SK-N-SH treated with all-trans-retinoic acid at 6 μM for 48 hours (cell line): Measurements from ENCODE around the gene SCAPER.
"Not testable (repeated sequence)": the region's sequence is repeated elsewhere in the genome, so short reads cannot be mapped to it uniquely, and the experiment has no call there.

Source experiments
- ATAC-seq: fragments of 200-7000 bp; cut with Tn5 transposase; 3 replicates; pipeline ENCODE4 v1.9.1; 2020; ENCODE audit warnings: mild to moderate bottlenecking, moderate library complexity
- BACH2 ChIP-seq: fragments of 250-450 bp; sonication (Bioruptor Pico); IDR thresholded peaks from 2 replicates; pipeline ENCODE4 v1.9.0; 2021; ENCODE audit warnings: mild to moderate bottlenecking, borderline replicate concordance
- CREB5 ChIP-seq: fragments of 250-450 bp; sonication (Bioruptor Pico); IDR thresholded peaks from 2 replicates; pipeline ENCODE4 v1.5.1; 2020; ENCODE audit warnings: low read depth, mild to moderate bottlenecking, moderate library complexity
- CSDC2 ChIP-seq: fragments of 250-450 bp; sonication (Bioruptor Pico); IDR thresholded peaks from 2 replicates; pipeline ENCODE4 v1.5.0; 2020; ENCODE audit warnings: mild to moderate bottlenecking, moderate library complexity
- CSRNP3 ChIP-seq: fragments of 250-450 bp; sonication (Bioruptor Pico); IDR thresholded peaks from 2 replicates; pipeline ENCODE4 v1.5.1; 2021; ENCODE audit warnings: mild to moderate bottlenecking, moderate library complexity
- ESRRG ChIP-seq: fragments of 250-450 bp; sonication (Bioruptor Pico); IDR thresholded peaks from 2 replicates; pipeline ENCODE4 v1.6.1; 2021; ENCODE audit warnings: mild to moderate bottlenecking
- GLIS3 ChIP-seq: fragments of 250-450 bp; sonication (Bioruptor Pico); IDR thresholded peaks from 2 replicates; pipeline ENCODE4 v1.5.0; 2020; ENCODE audit warnings: mild to moderate bottlenecking, moderate library complexity
- ISL1 ChIP-seq: fragments of 250-450 bp; sonication (Bioruptor Pico); IDR thresholded peaks from 2 replicates; pipeline ENCODE4 v2.1.2; 2022; ENCODE audit warnings: mild to moderate bottlenecking, moderate library complexity
- OSR1 ChIP-seq: fragments of 250-450 bp; sonication (Bioruptor Pico); IDR thresholded peaks from 2 replicates; pipeline ENCODE4 v1.8.0; 2022; ENCODE audit warnings: moderate library complexity, mild to moderate bottlenecking, inconsistent platforms
- PATZ1 ChIP-seq: fragments of 250-450 bp; sonication (Bioruptor Pico); IDR thresholded peaks from 2 replicates; pipeline ENCODE4 v1.8.0; 2020; ENCODE audit warnings: mild to moderate bottlenecking, moderate library complexity, borderline replicate concordance
- POU6F1 ChIP-seq: fragments of 250-450 bp; sonication (Bioruptor Pico); IDR thresholded peaks from 2 replicates; pipeline ENCODE4 v1.8.0; 2021; ENCODE audit warnings: low read depth, mild to moderate bottlenecking, moderate library complexity, borderline replicate concordance
- RARB ChIP-seq: fragments of 250-450 bp; sonication (Bioruptor Pico); IDR thresholded peaks from 2 replicates; pipeline ENCODE4 v1.8.0; 2021; ENCODE audit warnings: mild to moderate bottlenecking, moderate library complexity
- SNAI2 ChIP-seq: fragments of 250-450 bp; sonication (Bioruptor Pico); IDR thresholded peaks from 2 replicates; pipeline ENCODE4 v1.5.0; 2020; ENCODE audit warnings: mild to moderate bottlenecking, moderate library complexity
- TCF4 ChIP-seq: fragments of 250-450 bp; sonication (Bioruptor Pico); IDR thresholded peaks from 2 replicates; pipeline ENCODE4 v1.8.0; 2021; ENCODE audit warnings: mild to moderate bottlenecking, moderate library complexity, borderline replicate concordance
- TOX ChIP-seq: fragments of 250-450 bp; sonication (Bioruptor Pico); IDR thresholded peaks from 2 replicates; pipeline ENCODE4 v1.8.0; 2021; ENCODE audit warnings: mild to moderate bottlenecking, moderate library complexity, borderline replicate concordance
- TSHZ2 ChIP-seq: fragments of 250-450 bp; sonication (Bioruptor Pico); IDR thresholded peaks from 2 replicates; pipeline ENCODE4 v1.5.0; 2020; ENCODE audit warnings: mild to moderate bottlenecking, moderate library complexity
- ZC3H10 ChIP-seq: fragments of 250-450 bp; sonication (Bioruptor Pico); IDR thresholded peaks from 2 replicates; pipeline ENCODE4 v1.5.1; 2021; ENCODE audit warnings: mild to moderate bottlenecking, moderate library complexity
- ZFP3 ChIP-seq: fragments of 250-450 bp; sonication (Bioruptor Pico); IDR thresholded peaks from 2 replicates; pipeline ENCODE4 v1.5.0; 2020; ENCODE audit warnings: mild to moderate bottlenecking, moderate library complexity
- ZFP30 ChIP-seq: fragments of 450-650 bp; formaldehyde crosslinking; IDR thresholded peaks from 2 replicates; pipeline ENCODE4 v1.5.0; 2022; ENCODE audit warnings: mild to moderate bottlenecking, moderate library complexity
- ZNF565 ChIP-seq: fragments of 450-650 bp; formaldehyde crosslinking; conservative IDR thresholded peaks from 2 replicates; pipeline ENCODE4 v1.5.0; 2020; ENCODE audit warnings: low read depth, mild to moderate bottlenecking, moderate library complexity
- ZNF70 ChIP-seq: fragments of 450-650 bp; formaldehyde crosslinking; IDR thresholded peaks from 2 replicates; pipeline ENCODE4 v1.5.0; 2020; ENCODE audit warnings: mild to moderate bottlenecking, moderate library complexity
- ZNF8 ChIP-seq: fragments of 450-650 bp; formaldehyde crosslinking; IDR thresholded peaks from 2 replicates; pipeline ENCODE4 v1.5.0; 2020; ENCODE audit warnings: mild to moderate bottlenecking, moderate library complexity

SCAPER gene

DNA sequence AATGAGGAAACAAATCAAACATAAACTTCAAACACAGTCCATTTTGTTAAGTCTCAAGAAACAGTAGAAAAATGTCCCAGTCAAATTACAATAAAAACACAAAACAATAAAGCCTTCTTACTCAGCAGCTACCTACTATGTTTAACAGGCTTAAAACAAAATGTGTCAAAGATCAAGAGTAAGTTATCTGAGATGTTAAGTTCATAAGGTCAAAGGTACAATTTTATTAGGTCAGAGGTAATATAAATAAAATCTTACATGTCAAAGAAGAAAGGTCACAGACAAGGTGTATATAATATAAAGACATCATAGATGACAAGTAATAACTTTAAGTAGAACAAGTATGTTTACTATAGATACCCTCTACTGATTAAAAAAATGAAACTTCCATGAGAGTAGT is 208.3 kb downstream of the SCAPER start:
- no peak for ATAC-seq
- TF ChIP-seq BACH2 (CRISPR knock-in tag) (no peak), GLIS3 (CRISPR knock-in tag) (no peak), TCF4 (CRISPR knock-in tag) (no peak), CSRNP3 (CRISPR knock-in tag) (no peak), ZNF8 (CRISPR knock-in tag) (no peak), TOX (CRISPR knock-in tag) (no peak), SNAI2 (no peak), ZFP30 (CRISPR knock-in tag) (no peak), ZFP3 (CRISPR knock-in tag) (no peak)

DNA sequence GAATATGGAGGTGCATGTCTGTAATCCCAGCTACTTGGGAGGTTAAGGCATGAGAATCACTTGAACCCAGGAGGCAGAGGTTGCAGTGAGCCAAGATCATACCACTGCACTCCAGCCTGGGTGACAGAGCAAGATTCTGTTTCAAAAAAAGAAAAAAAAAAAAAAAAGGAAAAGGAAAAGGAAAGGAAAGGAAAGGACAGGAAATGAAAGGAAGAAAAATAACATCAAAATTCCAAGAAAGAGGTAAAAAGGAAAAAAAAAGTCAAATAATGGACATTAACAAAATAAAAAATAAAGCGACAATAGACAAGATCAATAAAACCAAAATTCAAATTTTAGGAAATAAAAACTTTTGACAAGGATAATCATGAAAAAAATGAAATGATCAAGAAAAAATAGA is 212.6 kb downstream of the SCAPER start:
- not testable (repeated sequence) for ATAC-seq

- not testable (repeated sequence) for ATAC-seq
These were observed 217.5 kb downstream of the SCAPER start for GRCh38 chr15:76687592-76687991.

DNA sequence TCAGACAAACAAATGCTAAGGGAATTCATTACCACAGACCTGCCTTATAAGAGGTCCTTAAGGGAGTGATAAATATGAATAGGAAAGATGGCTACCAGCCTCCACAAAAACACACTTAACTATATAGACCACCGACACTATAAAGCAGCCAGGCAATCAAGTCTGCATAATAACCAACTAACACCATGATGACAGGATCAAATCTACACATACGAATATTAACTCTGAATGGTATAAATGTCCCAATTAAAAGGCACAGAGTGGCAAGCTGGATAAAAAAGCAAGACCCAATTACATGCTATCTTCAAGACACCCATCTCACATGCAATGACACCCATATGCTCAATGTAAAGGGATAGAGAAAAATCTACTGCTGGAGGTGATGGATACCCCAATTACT is 221.1 kb downstream of the SCAPER start:
- no peak for ATAC-seq
- TF ChIP-seq ZFP3 (CRISPR knock-in tag) = no peak
- TF ChIP-seq TSHZ2 (CRISPR knock-in tag) = no peak
- TF ChIP-seq TCF4 (CRISPR knock-in tag) = no peak
- no peak for TF ChIP-seq ZC3H10
- TF ChIP-seq PATZ1 (CRISPR knock-in tag) = no peak
- TF ChIP-seq BACH2 (CRISPR knock-in tag) = no peak
- TF ChIP-seq POU6F1 (CRISPR knock-in tag) = no peak
- no peak for TF ChIP-seq CREB5 (CRISPR knock-in tag)
- TF ChIP-seq ZFP30 (CRISPR knock-in tag) = no peak
- TF ChIP-seq ZNF8 (CRISPR knock-in tag) = no peak
- no peak for TF ChIP-seq SNAI2
- no peak for TF ChIP-seq CSDC2
- no peak for TF ChIP-seq OSR1
- no peak for TF ChIP-seq RARB (CRISPR knock-in tag)
- no peak for TF ChIP-seq ZNF565 (CRISPR knock-in tag)
- TF ChIP-seq ISL1 (CRISPR knock-in tag) = no peak
- no peak for TF ChIP-seq CSRNP3 (CRISPR knock-in tag)
- TF ChIP-seq ZNF70 = no peak
- TF ChIP-seq ESRRG (CRISPR knock-in tag) = no peak
